Glutamatergic neuron (in vitro differentiated cells): ENCODE measurements around the gene STRBP. TPM values are rescaled to one million over a fixed set of nuclear protein-coding genes. Genes with fewer than 3 reads are reported as not detected.

Experiments used
- DNase-seq: peaks from one replicate; pipeline ENCODE4 v3.0.0; 2022
- H3K27ac Mint-ChIP-seq: one replicate; pipeline ENCODE4 v1.8.0; 2020; ENCODE audit warnings: mild to moderate bottlenecking, mixed read lengths, inconsistent platforms; ENCODE audit not compliant: unreplicated experiment
- H3K27me3 Mint-ChIP-seq: one replicate; pipeline ENCODE4 v1.8.0; 2020; ENCODE audit warnings: mild to moderate bottlenecking, moderate library complexity, mixed read lengths, inconsistent platforms; ENCODE audit not compliant: unreplicated experiment
- H3K36me3 Mint-ChIP-seq: one replicate; pipeline ENCODE4 v1.8.0; 2020; ENCODE audit warnings: mild to moderate bottlenecking, mixed read lengths, inconsistent platforms; ENCODE audit not compliant: unreplicated experiment
- H3K4me1 Mint-ChIP-seq: one replicate; pipeline ENCODE4 v1.8.0; 2020; ENCODE audit warnings: mild to moderate bottlenecking, low read depth, mixed read lengths, inconsistent platforms; ENCODE audit not compliant: unreplicated experiment
- H3K4me3 Mint-ChIP-seq: one replicate; pipeline ENCODE4 v1.8.0; 2020; ENCODE audit warnings: mild to moderate bottlenecking, mixed read lengths, inconsistent platforms; ENCODE audit not compliant: unreplicated experiment
- H3K9me3 Mint-ChIP-seq: one replicate; pipeline ENCODE4 v1.8.0; 2020; ENCODE audit warnings: mild to moderate bottlenecking, moderate library complexity, mixed read lengths, inconsistent platforms; ENCODE audit not compliant: unreplicated experiment
- total RNA-seq: library from RNA; stranded (reverse); fragmentation: NEBNext Ultra II Directional; extraction: Animal tissue kit (Norgen Biotek cat#: 25700); gene quantifications from one replicate; pipeline ENCODE4 v1.2.1, GENCODE V29; 2021; ENCODE audit not compliant: unreplicated experiment
- TF ChIP-seq, protein P1 (sequence below): fragments of 200-600 bp; sonication (generic); IDR thresholded peaks from one replicate; pipeline ENCODE4 v1.5.0; 2021; ENCODE audit not compliant: partially characterized antibody, unreplicated experiment

STRBP gene
- total RNA-seq, 1 donor from 2014 or later, result 111 TPM

DNA sequence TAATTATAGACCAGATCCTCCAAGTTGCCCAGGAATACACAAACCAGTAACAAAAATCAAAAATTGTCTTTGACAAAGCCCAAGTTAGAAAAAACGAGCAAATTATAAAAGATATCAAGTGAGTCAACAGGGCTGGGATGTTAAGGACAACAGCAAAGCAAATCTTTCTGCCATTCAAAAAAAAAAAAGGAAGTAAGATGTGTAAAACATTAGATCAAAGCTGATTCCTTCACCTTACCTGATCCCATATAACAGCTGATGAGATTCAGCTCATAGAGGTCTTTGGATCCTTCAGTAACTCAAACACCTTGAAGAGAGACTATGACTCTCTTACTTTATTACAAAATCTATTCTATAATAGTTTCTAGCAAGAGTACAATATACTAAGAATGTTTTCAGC is 100.9 kb downstream of the STRBP start:
- Mint-ChIP-seq H3K4me1 (peaks cover 5% of the 10 kb centered on the region), H3K27me3 (peaks cover 2% of the 10 kb centered on the region), H3K36me3 (no peaks in the 10 kb centered on the region), H3K27ac (no peak overlapping the region), H3K4me3 (no peak overlapping the region), H3K9me3 (peaks cover 2% of the 10 kb centered on the region)
- TF ChIP-seq, protein P1, sequence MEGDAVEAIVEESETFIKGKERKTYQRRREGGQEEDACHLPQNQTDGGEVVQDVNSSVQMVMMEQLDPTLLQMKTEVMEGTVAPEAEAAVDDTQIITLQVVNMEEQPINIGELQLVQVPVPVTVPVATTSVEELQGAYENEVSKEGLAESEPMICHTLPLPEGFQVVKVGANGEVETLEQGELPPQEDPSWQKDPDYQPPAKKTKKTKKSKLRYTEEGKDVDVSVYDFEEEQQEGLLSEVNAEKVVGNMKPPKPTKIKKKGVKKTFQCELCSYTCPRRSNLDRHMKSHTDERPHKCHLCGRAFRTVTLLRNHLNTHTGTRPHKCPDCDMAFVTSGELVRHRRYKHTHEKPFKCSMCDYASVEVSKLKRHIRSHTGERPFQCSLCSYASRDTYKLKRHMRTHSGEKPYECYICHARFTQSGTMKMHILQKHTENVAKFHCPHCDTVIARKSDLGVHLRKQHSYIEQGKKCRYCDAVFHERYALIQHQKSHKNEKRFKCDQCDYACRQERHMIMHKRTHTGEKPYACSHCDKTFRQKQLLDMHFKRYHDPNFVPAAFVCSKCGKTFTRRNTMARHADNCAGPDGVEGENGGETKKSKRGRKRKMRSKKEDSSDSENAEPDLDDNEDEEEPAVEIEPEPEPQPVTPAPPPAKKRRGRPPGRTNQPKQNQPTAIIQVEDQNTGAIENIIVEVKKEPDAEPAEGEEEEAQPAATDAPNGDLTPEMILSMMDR, result no peak
- DNase-seq, result no peak

DNA sequence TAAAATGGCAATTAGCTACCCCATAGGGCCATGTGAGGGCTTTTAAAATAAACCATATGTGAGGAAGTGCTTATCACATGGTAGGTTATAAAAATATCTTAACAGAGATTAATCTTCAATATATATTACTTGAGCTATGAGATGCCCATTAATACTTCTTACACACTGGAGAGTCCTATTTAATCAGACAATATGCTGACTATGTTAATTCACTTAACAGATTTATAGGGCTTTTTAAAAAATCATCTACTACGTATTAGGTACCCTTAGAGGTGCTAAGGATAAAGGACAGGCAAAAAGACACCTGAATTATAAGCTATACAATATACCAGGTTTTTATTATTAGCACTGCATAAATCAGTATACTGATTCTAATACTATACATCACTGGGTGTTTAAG is 102.6 kb downstream of the STRBP start:
- H3K9me3 Mint-ChIP-seq, result peaks cover 2% of the 10 kb centered on the region
- DNase-seq, result no peak
- H3K27me3 Mint-ChIP-seq, result peaks cover 2% of the 10 kb centered on the region
- H3K4me3 Mint-ChIP-seq, result no peak overlapping the region
- no peaks in the 10 kb centered on the region for H3K36me3 Mint-ChIP-seq
- TF ChIP-seq, protein P1, result no peak
- no peak overlapping the region for H3K27ac Mint-ChIP-seq
- peaks cover 5% of the 10 kb centered on the region for H3K4me1 Mint-ChIP-seq

DNA sequence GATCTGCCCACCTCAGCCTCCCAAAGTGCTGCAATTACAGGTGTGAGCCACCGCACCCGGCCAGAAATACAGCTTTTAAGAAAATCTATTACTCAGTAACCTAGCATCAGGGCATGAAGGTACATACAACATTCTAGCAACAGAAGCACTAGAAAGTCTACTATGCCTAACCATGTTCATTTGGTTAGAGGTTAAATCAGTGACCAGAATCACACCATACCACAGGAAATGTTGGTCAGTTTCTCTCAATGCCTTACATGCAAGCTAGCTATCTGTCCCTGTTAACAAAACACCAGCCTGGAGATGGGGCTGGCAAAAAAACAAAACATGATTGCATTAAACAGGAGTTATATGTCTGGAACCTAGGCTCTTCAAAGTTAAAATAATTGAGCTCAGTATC is 104.1 kb downstream of the STRBP start:
- H3K27ac Mint-ChIP-seq, result no peak overlapping the region
- H3K4me3 Mint-ChIP-seq, result no peak overlapping the region
- peaks cover 2% of the 10 kb centered on the region for H3K9me3 Mint-ChIP-seq
- H3K27me3 Mint-ChIP-seq, result peaks cover 2% of the 10 kb centered on the region
- no peak for DNase-seq
- H3K36me3 Mint-ChIP-seq, result no peaks in the 10 kb centered on the region
- peaks cover 5% of the 10 kb centered on the region for H3K4me1 Mint-ChIP-seq
- TF ChIP-seq, protein P1, result no peak

DNA sequence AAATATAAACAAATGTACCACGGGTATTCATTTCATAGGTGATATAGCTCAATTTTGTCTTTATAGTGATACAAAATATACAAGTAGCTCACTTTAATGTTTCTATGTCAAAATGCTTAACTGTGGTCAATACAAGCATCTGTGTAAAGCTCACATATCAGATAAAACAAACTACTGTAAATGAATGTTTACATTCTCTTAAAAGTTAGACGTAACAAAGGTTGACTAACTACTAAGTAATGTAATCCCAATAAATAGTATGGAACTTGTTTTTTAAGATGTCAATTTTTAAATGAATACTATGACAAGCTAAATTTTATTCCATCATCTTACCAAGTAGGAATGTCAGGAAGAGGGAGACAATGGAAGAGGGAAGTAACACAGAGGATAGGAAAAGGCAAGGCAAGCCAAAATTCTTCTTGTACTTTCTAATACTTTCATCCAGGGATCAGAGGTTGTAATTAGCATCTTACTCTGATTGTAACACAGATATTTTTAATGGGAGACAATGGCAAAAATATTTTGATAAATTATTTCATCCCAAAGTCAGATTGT is 105.5 kb downstream of the STRBP start:
- Mint-ChIP-seq H3K9me3 (peaks cover 2% of the 10 kb centered on the region), H3K36me3 (no peaks in the 10 kb centered on the region), H3K4me1 (peaks cover 1% of the 10 kb centered on the region), H3K27me3 (no peaks in the 10 kb centered on the region), H3K27ac (no peak overlapping the region), H3K4me3 (no peak overlapping the region)
- TF ChIP-seq, protein P1, result no peak
- no peak for DNase-seq

GRCh38 chr9:123162360-123162759 is 106.0 kb downstream of the STRBP start:
- Mint-ChIP-seq H3K4me3 (no peak overlapping the region), H3K9me3 (peaks cover 2% of the 10 kb centered on the region), H3K36me3 (no peaks in the 10 kb centered on the region), H3K4me1 (peaks cover 1% of the 10 kb centered on the region), H3K27me3 (no peaks in the 10 kb centered on the region), H3K27ac (no peak overlapping the region)
- no peak for DNase-seq
- TF ChIP-seq, protein P1, result no peak
